ENCODE measurements around the gene PEX13. TPM values are rescaled to one million over a fixed set of nuclear protein-coding genes. Genes with fewer than 3 reads are reported as not detected.

Gene PEX13
- total and polyA plus RNA-seq, 2 of the 4 experiments (the other 2 are of a cell fraction) = 12.1 to 34.8 TPM

GRCh38 chr2:61045999-61046398 is 28.5 kb downstream of the PEX13 start:
- dilution Hi-C loops (cut with HindIII; ENCODE audit: low sequenced_read_pairs, unreplicated experiment) = no loop called here
- no peak overlapping the region for H3K14ac ChIP-seq (replicated peaks; ENCODE audit: low read depth, low read length)
- no peak overlapping the region for H4K8ac ChIP-seq (ENCODE audit: low read depth in 2 of 2, low read length in 2 of 2)
- in situ Hi-C loops (cut with MboI; ENCODE audit: low sequenced_read_pairs) = no loop called here
- H3K23ac ChIP-seq (ENCODE audit: low read depth, low read length) = no peak overlapping the region
- intact Hi-C loops (cut with micrococcal nuclease) = no loop called here
- no peak overlapping the region for H2BK20ac ChIP-seq (ENCODE audit: low read depth, low read length)
- no peak overlapping the region for H2AK5ac ChIP-seq (ENCODE audit: low read depth, low read length)
- H3K4me1 ChIP-seq (ENCODE audit: control insufficient read depth, insufficient read depth, low read length) = peaks cover 2% of the 10 kb centered on the region; the same call in 1 of the 2 replicates
- peaks cover 6 to 18% of the 10 kb centered on the region in 2 experiments; a peak in 3 of 4 replicates for H3K79me1 ChIP-seq (ENCODE audit: low read depth in 1 of 2, low read length in 2 of 2)
- H4K91ac ChIP-seq (ENCODE audit: insufficient read depth, low read depth, low read length) = no peak overlapping the region
- H3K27me3 ChIP-seq (ENCODE audit: control insufficient read depth, insufficient read depth, low read length) = no peaks in the 10 kb centered on the region
- no TSS peak for BruUV-seq (replicated peaks)
- H3K9me3 ChIP-seq (ENCODE audit: control insufficient read depth, insufficient read depth, low read length) = no peaks in the 10 kb centered on the region
- no peak overlapping the region for H3K4ac ChIP-seq (ENCODE audit: low read depth, low read length)
- H2AK9ac ChIP-seq (replicated peaks; ENCODE audit: low read depth, low read length, poor library complexity) = no peak overlapping the region
- no peak overlapping the region for H2BK15ac ChIP-seq (ENCODE audit: low read depth, low read length)
- H3K27ac ChIP-seq (ENCODE audit: insufficient read depth, low read length) = no peak overlapping the region
- H4K5ac ChIP-seq (ENCODE audit: low read depth, low read length) = no peak overlapping the region
- H2AFZ ChIP-seq (replicated peaks; ENCODE audit: low read length, poor library complexity) = no peak overlapping the region
- DNase-seq (peak; percentile 65), ATAC-seq (ENCODE audit: low read depth) (peak; percentile 69)
- POLR2A ChIA-PET (ENCODE audit: unreplicated experiment) = no interaction called here
- H3K4me2 ChIP-seq (ENCODE audit: low read depth, low read length) = no peak overlapping the region; the same call in 1 of the 2 replicates
- no peak overlapping the region for H2BK120ac ChIP-seq (ENCODE audit: low read depth, low read length)
- H2BK5ac ChIP-seq (ENCODE audit: low read depth, low read length, poor library complexity, severe bottlenecking) = no peak overlapping the region
- H3K18ac ChIP-seq (ENCODE audit: low read depth, low read length) = no peak overlapping the region
- TF ChIP-seq BHLHE40 (IDR thresholded peaks at IDR 0.05; ENCODE audit: low read depth, low read length) (peak; percentile 82), CEBPB (IDR thresholded peaks at IDR 0.05; ENCODE audit: low read depth, low read length) (peak; percentile 58; the same call in 1 of the 2 replicates), ELK1 (IDR thresholded peaks at IDR 0.05; ENCODE audit: borderline replicate concordance, low read depth, low read length) (no peak)
- H4K20me1 ChIP-seq (ENCODE audit: insufficient read depth, low read length) = no peaks in the 10 kb centered on the region; the same call in 1 of the 2 replicates
- WGBS, 2 experiments (ENCODE audit: extremely low coverage in 2 of 2, insufficient read length in 1 of 2) = no CpG with 5 or more reads among the region's 4 CpGs
- no peak overlapping the region for H3K56ac ChIP-seq (ENCODE audit: extremely low read depth, insufficient read depth, low read length)
- H3K36me3 ChIP-seq (ENCODE audit: control insufficient read depth, insufficient read depth, low read length) = peaks cover 14% of the 10 kb centered on the region
- CTCF ChIA-PET = no interaction called here
- no peak overlapping the region for H3K4me3 ChIP-seq (ENCODE audit: insufficient read depth, low read depth, low read length)
- H3K9ac ChIP-seq (ENCODE audit: low read depth, low read length) = no peak overlapping the region
- peaks cover 5% of the 10 kb centered on the region for H3K9me1 ChIP-seq (ENCODE audit: insufficient read depth, low read length)
